Measurements from ENCODE around the gene METRN. TPM values are rescaled to one million over a fixed set of nuclear protein-coding genes. Genes with fewer than 3 reads are reported as not detected.

Gene METRN
- total and polyA plus RNA-seq, 2 donors (not counting 1 experiment from before 2014, with no cell fraction given), result 5.3 to 35.3 TPM

GRCh38 chr16:718922-719321 lies 4.0 kb downstream of the METRN start:
- Histone ChIP-seq H3K4me2 (ENCODE audit: extremely low read depth, insufficient read depth, low read length) (no peak overlapping the region), H3K4me3 (replicated peaks in 1 of 4; ENCODE audit: control extremely low read depth in 1 of 4, insufficient read depth in 1 of 4, low read depth in 3 of 4, low read length in 4 of 4) (no peak overlapping the region), H3K27ac (ENCODE audit: insufficient read depth, low read length) (no peak overlapping the region), H3K4me1 (ENCODE audit: control insufficient read depth, extremely low read depth, insufficient read depth, low read length) (peaks cover 14% of the 10 kb centered on the region), H3K9ac (ENCODE audit: insufficient read depth, low read length) (no peak overlapping the region), H3K79me2 (ENCODE audit: control insufficient read depth, insufficient read depth, low read length) (no peaks in the 10 kb centered on the region), H3K36me3 (ENCODE audit: control insufficient read depth, insufficient read depth, low read length) (peaks cover 2% of the 10 kb centered on the region), H3K9me3 (ENCODE audit: control insufficient read depth, insufficient read depth, low read depth, low read length) (no peaks in the 10 kb centered on the region), H3K27me3 (ENCODE audit: control insufficient read depth, insufficient read depth, low read length) (no peaks in the 10 kb centered on the region), H4K20me1 (ENCODE audit: control insufficient read depth, extremely low read depth, insufficient read depth, low read length) (no peaks in the 10 kb centered on the region), H2AFZ (ENCODE audit: low read length) (no peak overlapping the region)
- DNase-seq (ENCODE audit: low read depth in 2 of 2), result no peak
- TF ChIP-seq, protein P1, sequence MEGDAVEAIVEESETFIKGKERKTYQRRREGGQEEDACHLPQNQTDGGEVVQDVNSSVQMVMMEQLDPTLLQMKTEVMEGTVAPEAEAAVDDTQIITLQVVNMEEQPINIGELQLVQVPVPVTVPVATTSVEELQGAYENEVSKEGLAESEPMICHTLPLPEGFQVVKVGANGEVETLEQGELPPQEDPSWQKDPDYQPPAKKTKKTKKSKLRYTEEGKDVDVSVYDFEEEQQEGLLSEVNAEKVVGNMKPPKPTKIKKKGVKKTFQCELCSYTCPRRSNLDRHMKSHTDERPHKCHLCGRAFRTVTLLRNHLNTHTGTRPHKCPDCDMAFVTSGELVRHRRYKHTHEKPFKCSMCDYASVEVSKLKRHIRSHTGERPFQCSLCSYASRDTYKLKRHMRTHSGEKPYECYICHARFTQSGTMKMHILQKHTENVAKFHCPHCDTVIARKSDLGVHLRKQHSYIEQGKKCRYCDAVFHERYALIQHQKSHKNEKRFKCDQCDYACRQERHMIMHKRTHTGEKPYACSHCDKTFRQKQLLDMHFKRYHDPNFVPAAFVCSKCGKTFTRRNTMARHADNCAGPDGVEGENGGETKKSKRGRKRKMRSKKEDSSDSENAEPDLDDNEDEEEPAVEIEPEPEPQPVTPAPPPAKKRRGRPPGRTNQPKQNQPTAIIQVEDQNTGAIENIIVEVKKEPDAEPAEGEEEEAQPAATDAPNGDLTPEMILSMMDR (conservative IDR thresholded peaks at IDR 0.05 in 1 of 2, IDR thresholded peaks at IDR 0.05 in 1 of 2; ENCODE audit: low read depth in 1 of 2, low read length in 2 of 2), result no peak
- no peak for TF ChIP-seq EZH2 (IDR thresholded peaks at IDR 0.05; ENCODE audit: low read length, missing control alignments)

DNA sequence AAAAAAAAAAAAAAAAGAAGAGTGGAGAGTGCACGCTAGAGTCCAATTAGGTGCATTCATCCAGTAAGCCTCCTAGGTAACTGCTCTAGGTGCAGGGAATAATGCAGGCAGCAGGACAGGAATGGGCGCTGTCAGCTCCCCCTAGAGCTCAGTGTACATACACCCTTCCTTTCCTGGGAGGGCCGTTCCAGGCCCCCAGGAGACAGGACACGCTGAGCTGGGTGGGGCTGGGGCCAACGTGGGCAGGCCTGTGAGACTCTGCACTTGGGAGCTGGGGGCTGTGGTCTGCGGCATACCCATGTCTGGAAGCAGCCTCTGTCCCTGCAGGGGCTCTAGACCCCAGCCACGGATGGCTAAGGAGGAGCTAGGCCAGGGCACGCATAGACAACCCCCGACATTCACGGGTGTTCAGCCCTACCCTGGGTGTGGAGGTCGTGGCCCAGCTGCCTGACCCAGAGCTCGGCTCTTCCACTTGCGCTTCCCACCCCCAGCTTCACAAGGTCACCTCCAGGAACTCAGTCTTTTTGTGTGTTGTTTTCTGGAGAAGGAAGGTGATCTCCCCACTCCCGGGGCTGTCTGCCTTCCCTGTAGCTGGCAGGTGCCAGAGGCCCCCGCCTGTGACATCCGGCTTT lies 5.0 kb downstream of the METRN start:
- Histone ChIP-seq H3K4me2 (ENCODE audit: extremely low read depth, insufficient read depth, low read length) (peak overlapping the region; percentile 67), H3K27ac (ENCODE audit: insufficient read depth, low read length) (peak overlapping the region; percentile 74), H3K9me3 (ENCODE audit: control insufficient read depth, insufficient read depth, low read depth, low read length) (no peaks in the 10 kb centered on the region), H2AFZ (ENCODE audit: low read length) (no peak overlapping the region), H3K9ac (ENCODE audit: insufficient read depth, low read length) (peak overlapping the region; percentile 75), H3K4me1 (ENCODE audit: control insufficient read depth, extremely low read depth, insufficient read depth, low read length) (peaks cover 11% of the 10 kb centered on the region), H3K27me3 (ENCODE audit: control insufficient read depth, insufficient read depth, low read length) (no peaks in the 10 kb centered on the region), H3K79me2 (ENCODE audit: control insufficient read depth, insufficient read depth, low read length) (no peaks in the 10 kb centered on the region), H3K4me3 (replicated peaks in 1 of 4; ENCODE audit: control extremely low read depth in 1 of 4, insufficient read depth in 1 of 4, low read depth in 3 of 4, low read length in 4 of 4) (peak overlapping the region; percentile 63 to 88 (median 76)), H4K20me1 (ENCODE audit: control insufficient read depth, extremely low read depth, insufficient read depth, low read length) (no peaks in the 10 kb centered on the region), H3K36me3 (ENCODE audit: control insufficient read depth, insufficient read depth, low read length) (peaks cover 2% of the 10 kb centered on the region)
- TF ChIP-seq EZH2 (IDR thresholded peaks at IDR 0.05; ENCODE audit: low read length, missing control alignments), result no peak
- TF ChIP-seq, protein P1 (conservative IDR thresholded peaks at IDR 0.05 in 1 of 2, IDR thresholded peaks at IDR 0.05 in 1 of 2; ENCODE audit: low read depth in 1 of 2, low read length in 2 of 2), result peak; percentile 7 to 14
- DNase-seq (ENCODE audit: low read depth in 2 of 2), result no peak

DNA sequence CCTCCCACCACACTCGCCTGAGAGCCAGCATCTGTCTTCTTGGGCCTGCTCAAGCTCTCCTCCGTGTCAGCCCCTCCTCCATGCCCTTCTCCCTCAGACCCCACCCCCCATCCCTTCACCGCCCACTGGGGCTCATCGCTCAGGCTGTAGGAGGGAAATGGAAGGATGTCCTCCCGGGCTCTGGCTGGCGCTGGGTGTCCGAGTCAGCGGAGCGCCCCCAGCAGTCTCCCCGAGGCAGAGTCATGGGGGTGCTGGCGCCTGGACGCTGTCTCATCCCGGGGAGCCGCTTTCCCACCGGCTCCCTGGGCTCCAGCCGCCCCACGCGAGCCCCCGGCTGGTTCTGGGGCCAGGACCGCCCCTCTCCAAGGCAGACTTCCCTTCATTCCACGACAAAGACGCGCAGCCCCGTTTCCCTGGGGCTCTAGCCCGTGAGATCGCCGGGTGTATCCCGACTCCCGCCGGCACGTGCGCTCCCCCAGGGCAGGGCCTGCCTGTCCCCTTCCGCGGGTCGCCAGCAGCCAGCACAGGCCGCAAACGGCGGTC lies 5.6 kb downstream of the METRN start:
- peak overlapping the region; percentile 63 to 88 (median 76) for H3K4me3 ChIP-seq (replicated peaks in 1 of 4; ENCODE audit: control extremely low read depth in 1 of 4, insufficient read depth in 1 of 4, low read depth in 3 of 4, low read length in 4 of 4)
- H3K79me2 ChIP-seq (ENCODE audit: control insufficient read depth, insufficient read depth, low read length), result no peaks in the 10 kb centered on the region
- H3K36me3 ChIP-seq (ENCODE audit: control insufficient read depth, insufficient read depth, low read length), result peaks cover 2% of the 10 kb centered on the region
- peak overlapping the region; percentile 67 for H3K4me2 ChIP-seq (ENCODE audit: extremely low read depth, insufficient read depth, low read length)
- TF ChIP-seq, protein P1 (conservative IDR thresholded peaks at IDR 0.05 in 1 of 2, IDR thresholded peaks at IDR 0.05 in 1 of 2; ENCODE audit: low read depth in 1 of 2, low read length in 2 of 2), result peak in 1 of 2 donors; percentile 27
- no peak for TF ChIP-seq EZH2 (IDR thresholded peaks at IDR 0.05; ENCODE audit: low read length, missing control alignments)
- peaks cover 11% of the 10 kb centered on the region for H3K4me1 ChIP-seq (ENCODE audit: control insufficient read depth, extremely low read depth, insufficient read depth, low read length)
- DNase-seq (ENCODE audit: low read depth in 2 of 2), result peak; percentile 59 to 73
- H3K27me3 ChIP-seq (ENCODE audit: control insufficient read depth, insufficient read depth, low read length), result no peaks in the 10 kb centered on the region
- H2AFZ ChIP-seq (ENCODE audit: low read length), result peak overlapping the region; percentile 76
- H4K20me1 ChIP-seq (ENCODE audit: control insufficient read depth, extremely low read depth, insufficient read depth, low read length), result no peaks in the 10 kb centered on the region
- no peaks in the 10 kb centered on the region for H3K9me3 ChIP-seq (ENCODE audit: control insufficient read depth, insufficient read depth, low read depth, low read length)
- H3K27ac ChIP-seq (ENCODE audit: insufficient read depth, low read length), result peak overlapping the region; percentile 74
- peak overlapping the region; percentile 75 for H3K9ac ChIP-seq (ENCODE audit: insufficient read depth, low read length)

Measured in fibroblast of lung (primary cell).